Activated CD8-positive, alpha-beta memory T cell treated with anti-CD3 and anti-CD28 coated beads, Interleukin-2, amount 10 ng/mL, durations not matched to agents 7 days and 5 days (primary cell): ENCODE measurements around the gene FAM135A. TPM values are rescaled to one million over a fixed set of nuclear protein-coding genes. Genes with fewer than 3 reads are reported as not detected.

Experiments
- ATAC-seq: fragments of 150-1000 bp; cut with Tn5 transposase; one replicate; pipeline ENCODE4 v1.10.0; 2021; ENCODE audit warnings: moderate library complexity
- CTCF ChIA-PET: fragments of 350-600 bp; sonication (Branson Sonifier 250); formaldehyde crosslinking; loops from one replicate; lab custom pipeline; 2021; ENCODE audit warnings: antibody characterized with exemption; lab: Charles Lee
- DNase-seq: peaks from one replicate; pipeline ENCODE4 v3.0.0-alpha.2; 2020
- H3K27ac Mint-ChIP-seq: one replicate; pipeline ENCODE4 v1.8.0; 2021; ENCODE audit warnings: mild to moderate bottlenecking, mixed read lengths
- H3K27me3 Mint-ChIP-seq: one replicate; pipeline ENCODE4 v1.8.0; 2021; ENCODE audit warnings: mixed read lengths
- H3K36me3 Mint-ChIP-seq: one replicate; pipeline ENCODE4 v1.8.0; 2021; ENCODE audit warnings: mild to moderate bottlenecking, mixed read lengths
- H3K4me1 Mint-ChIP-seq: one replicate; pipeline ENCODE4 v1.8.0; 2021; ENCODE audit warnings: mixed read lengths
- H3K4me3 Mint-ChIP-seq: one replicate; pipeline ENCODE4 v1.8.0; 2021; ENCODE audit warnings: mild to moderate bottlenecking, moderate library complexity, mixed read lengths
- H3K9me3 Mint-ChIP-seq: one replicate; pipeline ENCODE4 v1.8.0; 2022; ENCODE audit warnings: low read depth, mixed read lengths
- total RNA-seq, 2 experiments: library from RNA; stranded (reverse); gene quantifications; one replicate each; pipeline ENCODE4 v1.2.3, GENCODE V29; 2021

Gene FAM135A
- total RNA-seq, 2 experiments from 2014 or later, result 9.7 to 10.2 TPM

DNA sequence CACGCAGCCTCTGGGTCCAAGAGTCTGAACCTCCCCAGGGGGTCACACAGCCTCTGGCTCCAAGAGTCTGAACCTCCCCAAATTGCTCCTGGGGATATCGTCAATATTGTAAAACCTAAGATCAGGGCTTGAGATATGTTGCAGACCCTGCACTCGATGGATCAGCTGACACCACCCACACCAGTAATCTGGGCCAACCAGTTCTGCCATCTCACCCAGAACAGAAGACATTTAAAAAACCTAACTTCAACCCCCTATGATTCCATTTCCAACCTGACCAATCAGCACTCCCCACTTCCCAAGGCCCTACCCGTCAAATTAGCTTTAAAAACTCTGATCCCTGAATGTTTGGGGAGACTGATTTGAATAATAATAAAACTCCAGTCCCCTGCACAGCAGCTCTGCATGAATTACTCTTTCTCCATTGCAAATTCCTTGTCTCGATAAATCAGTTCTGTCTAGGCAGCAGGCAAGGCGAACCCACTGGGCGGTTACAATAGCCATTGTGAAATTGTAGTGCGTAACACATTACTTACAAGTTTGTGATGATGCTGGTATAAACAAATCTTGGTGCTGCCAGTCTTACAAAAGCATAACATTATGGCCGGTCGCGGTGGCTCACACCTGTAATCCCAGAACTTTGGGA is 32.4 kb upstream of the FAM135A start:
- ATAC-seq, result no peak
- H3K4me1 Mint-ChIP-seq, result no peaks in the 10 kb centered on the region
- peaks cover 4% of the 10 kb centered on the region for H3K27me3 Mint-ChIP-seq
- no peak overlapping the region for H3K27ac Mint-ChIP-seq
- H3K36me3 Mint-ChIP-seq, result no peaks in the 10 kb centered on the region
- no peak overlapping the region for H3K4me3 Mint-ChIP-seq
- DNase-seq, result no peak
- no peaks in the 10 kb centered on the region for H3K9me3 Mint-ChIP-seq
- CTCF ChIA-PET, result interaction anchor here (1.6 kb wide), 1 partner anchor 9 kb away, joined by 6 read pairs; no protein-coding TSS in a partner anchor

DNA sequence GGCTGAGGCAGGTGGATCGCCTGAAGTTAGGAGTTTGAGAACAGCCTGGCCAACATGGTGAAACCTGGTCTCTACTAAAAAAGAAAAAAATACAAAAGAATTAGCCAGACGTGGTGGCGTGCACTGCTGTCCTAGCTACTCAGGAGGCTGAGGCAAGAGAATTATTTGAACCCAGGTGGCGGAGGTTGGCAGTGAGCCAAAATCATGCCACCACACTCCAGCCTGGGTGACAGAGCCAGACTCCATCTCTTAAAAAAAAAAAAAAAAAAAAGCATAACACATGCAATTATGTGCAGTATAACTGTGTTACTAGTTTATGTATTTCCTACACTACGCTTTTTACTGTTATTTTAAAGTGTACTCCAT is 31.9 kb upstream of the FAM135A start:
- H3K36me3 Mint-ChIP-seq, result no peaks in the 10 kb centered on the region
- H3K4me3 Mint-ChIP-seq, result no peak overlapping the region
- ATAC-seq (no peak), DNase-seq (no peak)
- no peak overlapping the region for H3K27ac Mint-ChIP-seq
- peaks cover 2% of the 10 kb centered on the region for H3K27me3 Mint-ChIP-seq
- CTCF ChIA-PET, result interaction anchor here (1.6 kb wide), 1 partner anchor 10 kb away, joined by 6 read pairs; no protein-coding TSS in a partner anchor
- H3K9me3 Mint-ChIP-seq, result no peaks in the 10 kb centered on the region
- H3K4me1 Mint-ChIP-seq, result no peaks in the 10 kb centered on the region

- ATAC-seq, result no peak
- Mint-ChIP-seq H3K4me1 (no peaks in the 10 kb centered on the region), H3K27ac (no peak overlapping the region), H3K4me3 (no peak overlapping the region), H3K27me3 (peaks cover 16% of the 10 kb centered on the region), H3K36me3 (no peaks in the 10 kb centered on the region), H3K9me3 (no peaks in the 10 kb centered on the region)
- no peak for DNase-seq
- CTCF ChIA-PET, result no interaction called here
Measured at GRCh38 chr6:70385901-70386300, 27.4 kb upstream of the FAM135A start.

DNA sequence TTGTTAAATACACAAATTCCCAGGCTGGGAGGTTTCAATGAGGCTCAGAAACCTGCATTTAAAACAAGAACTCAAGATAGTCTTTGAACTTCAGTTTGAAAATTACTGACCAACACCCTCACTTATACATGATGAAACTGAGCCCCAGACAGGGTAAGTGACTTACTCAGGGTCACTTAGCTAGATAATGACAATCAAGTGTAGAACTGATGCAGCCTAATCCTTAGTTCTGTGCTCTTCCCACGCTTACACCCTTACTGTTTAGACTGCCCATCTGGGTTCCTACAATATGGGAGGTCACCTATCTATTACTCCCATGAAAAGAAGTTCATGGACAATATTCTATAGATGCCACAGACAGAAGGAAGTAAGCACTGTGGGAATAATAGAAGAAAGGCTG is 24.5 kb upstream of the FAM135A start:
- no peak for ATAC-seq
- Mint-ChIP-seq H3K27me3 (peaks cover 34% of the 10 kb centered on the region), H3K9me3 (no peaks in the 10 kb centered on the region), H3K4me3 (no peak overlapping the region), H3K4me1 (no peaks in the 10 kb centered on the region), H3K36me3 (no peaks in the 10 kb centered on the region), H3K27ac (no peak overlapping the region)
- DNase-seq, result no peak
- CTCF ChIA-PET, result interaction anchor here (1.0 to 1.1 kb wide), 2 partner anchors 17 to 79 kb away, joined by 3 read pairs; no protein-coding TSS in a partner anchor

GRCh38 chr6:70389261-70389660 is 24.0 kb upstream of the FAM135A start:
- no peak for DNase-seq
- CTCF ChIA-PET, result interaction anchor here (1.1 kb wide), 1 partner anchor 79 kb away, joined by 3 read pairs; no protein-coding TSS in a partner anchor

GRCh38 chr6:70390067-70390466 is 23.2 kb upstream of the FAM135A start:
- Mint-ChIP-seq H3K4me1 (no peaks in the 10 kb centered on the region), H3K36me3 (no peaks in the 10 kb centered on the region), H3K27me3 (peaks cover 35% of the 10 kb centered on the region), H3K4me3 (no peak overlapping the region), H3K27ac (no peak overlapping the region), H3K9me3 (no peaks in the 10 kb centered on the region)
- ATAC-seq, result no peak
- CTCF ChIA-PET, result interaction anchor here (1.1 kb wide), 1 partner anchor 80 kb away, joined by 3 read pairs; no protein-coding TSS in a partner anchor
- DNase-seq, result no peak

More at GRCh38 chr6:70389261-70389660, 24.0 kb upstream of the FAM135A start:
- no peak overlapping the region for H3K4me3 Mint-ChIP-seq
- H3K4me1 Mint-ChIP-seq, result no peaks in the 10 kb centered on the region
- H3K27me3 Mint-ChIP-seq, result peaks cover 34% of the 10 kb centered on the region
- no peak for ATAC-seq
- H3K9me3 Mint-ChIP-seq, result no peaks in the 10 kb centered on the region
- H3K36me3 Mint-ChIP-seq, result no peaks in the 10 kb centered on the region
- no peak overlapping the region for H3K27ac Mint-ChIP-seq

DNA sequence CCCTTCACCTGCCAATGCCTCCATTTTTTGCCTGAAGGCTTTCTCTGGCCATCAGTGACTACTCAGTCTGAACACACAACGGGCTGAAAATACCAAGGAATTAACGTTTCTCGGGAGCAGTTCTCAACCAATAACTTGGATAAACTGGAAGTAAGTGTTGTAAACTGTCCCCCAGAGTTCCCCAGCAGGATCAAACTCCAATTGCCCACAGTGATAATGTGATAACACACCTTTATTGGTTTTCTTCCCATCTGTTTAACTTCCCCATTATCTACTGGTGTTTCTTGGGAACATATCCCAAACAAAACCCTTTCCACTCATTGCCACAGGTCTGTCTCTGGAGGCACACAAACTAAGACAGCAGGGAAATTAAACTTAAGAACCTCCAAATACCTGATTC is 21.8 kb upstream of the FAM135A start:
- H3K4me1 Mint-ChIP-seq, result no peaks in the 10 kb centered on the region
- H3K36me3 Mint-ChIP-seq, result no peaks in the 10 kb centered on the region
- H3K9me3 Mint-ChIP-seq, result no peaks in the 10 kb centered on the region
- H3K27me3 Mint-ChIP-seq, result peaks cover 35% of the 10 kb centered on the region
- H3K4me3 Mint-ChIP-seq, result no peak overlapping the region
- no peak overlapping the region for H3K27ac Mint-ChIP-seq
- CTCF ChIA-PET, result no interaction called here
- DNase-seq (no peak), ATAC-seq (no peak)

DNA sequence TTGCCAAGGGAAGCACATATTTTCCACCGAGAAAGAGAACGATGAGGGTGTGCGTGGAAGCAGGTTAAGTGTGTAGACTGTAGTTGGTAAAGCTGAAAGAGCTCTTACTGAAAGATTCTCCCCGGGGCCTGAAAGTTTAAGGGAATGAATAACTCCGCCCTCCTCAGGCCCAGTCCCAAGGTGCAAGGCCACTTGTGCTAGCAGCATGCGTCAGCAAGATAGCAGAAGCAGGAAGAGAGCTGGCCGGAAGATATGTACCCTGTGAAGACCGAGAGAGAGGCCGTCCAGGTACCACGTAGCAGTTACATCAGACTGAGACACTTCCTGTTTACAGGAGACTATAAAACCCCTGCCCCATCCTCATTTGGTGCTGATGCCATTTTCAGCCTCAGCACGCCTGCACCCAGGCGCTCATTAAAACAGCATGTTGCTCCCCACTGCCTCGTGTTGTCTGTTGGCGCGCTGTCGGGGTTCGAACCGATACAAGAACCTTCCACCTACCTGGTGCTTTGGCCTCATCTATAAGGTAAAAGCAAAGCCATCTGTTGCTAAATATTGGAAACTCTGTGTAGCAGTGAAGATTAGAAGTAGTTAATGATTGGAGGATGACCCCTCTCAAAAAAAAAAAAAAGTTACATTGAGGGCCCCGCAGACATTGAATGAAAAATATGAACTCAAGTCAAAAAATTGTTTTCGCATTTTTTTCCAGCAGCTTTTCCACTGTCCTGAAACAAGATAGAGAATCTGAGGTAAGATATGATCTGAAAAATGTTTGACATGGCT is 18.6 kb upstream of the FAM135A start:
- H3K4me1 Mint-ChIP-seq, result no peaks in the 10 kb centered on the region

DNA sequence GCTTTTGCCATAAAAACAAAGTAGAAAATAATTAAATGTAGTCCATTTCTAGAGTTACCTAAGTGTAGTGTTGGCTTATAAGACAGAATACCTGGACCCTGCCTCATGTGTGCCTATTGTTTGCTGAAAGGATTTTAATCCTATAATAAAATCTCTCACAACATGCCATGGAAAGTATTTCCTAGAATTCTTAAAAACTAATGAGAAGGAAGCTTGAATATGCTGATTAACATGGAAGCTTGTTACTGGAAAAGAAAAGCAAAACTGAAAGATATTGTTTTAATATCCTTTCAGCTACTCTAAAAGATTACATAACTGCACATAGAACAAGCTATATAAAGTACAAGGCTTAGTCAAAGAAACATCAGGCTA is 18.0 kb upstream of the FAM135A start:
- CTCF ChIA-PET, result no interaction called here
- Mint-ChIP-seq H3K27me3 (peaks cover 44% of the 10 kb centered on the region), H3K9me3 (no peaks in the 10 kb centered on the region), H3K4me1 (no peaks in the 10 kb centered on the region), H3K36me3 (no peaks in the 10 kb centered on the region), H3K4me3 (no peak overlapping the region), H3K27ac (no peak overlapping the region)
- no peak for ATAC-seq
- no peak for DNase-seq

More for the DNA sequence above, 18.6 kb upstream of the FAM135A start:
- Mint-ChIP-seq H3K36me3 (no peaks in the 10 kb centered on the region), H3K4me3 (no peak overlapping the region), H3K27ac (no peak overlapping the region), H3K27me3 (peaks cover 44% of the 10 kb centered on the region), H3K9me3 (no peaks in the 10 kb centered on the region)
- ATAC-seq (no peak), DNase-seq (no peak)
- CTCF ChIA-PET, result no interaction called here

GRCh38 chr6:70396163-70396562 is 17.1 kb upstream of the FAM135A start:
- Mint-ChIP-seq H3K27me3 (peaks cover 44% of the 10 kb centered on the region), H3K36me3 (no peaks in the 10 kb centered on the region), H3K4me3 (no peak overlapping the region), H3K4me1 (no peaks in the 10 kb centered on the region), H3K27ac (no peak overlapping the region), H3K9me3 (no peaks in the 10 kb centered on the region)
- DNase-seq, result no peak
- CTCF ChIA-PET, result no interaction called here
- no peak for ATAC-seq

- DNase-seq, result no peak
- H3K27ac Mint-ChIP-seq, result no peak overlapping the region
- H3K4me1 Mint-ChIP-seq, result no peaks in the 10 kb centered on the region
- no peaks in the 10 kb centered on the region for H3K9me3 Mint-ChIP-seq
- H3K36me3 Mint-ChIP-seq, result no peaks in the 10 kb centered on the region
- no peak for ATAC-seq
- CTCF ChIA-PET, result no interaction called here
- no peak overlapping the region for H3K4me3 Mint-ChIP-seq
- peaks cover 38% of the 10 kb centered on the region for H3K27me3 Mint-ChIP-seq
Measured at GRCh38 chr6:70396796-70397729, 16.2 kb upstream of the FAM135A start.

DNA sequence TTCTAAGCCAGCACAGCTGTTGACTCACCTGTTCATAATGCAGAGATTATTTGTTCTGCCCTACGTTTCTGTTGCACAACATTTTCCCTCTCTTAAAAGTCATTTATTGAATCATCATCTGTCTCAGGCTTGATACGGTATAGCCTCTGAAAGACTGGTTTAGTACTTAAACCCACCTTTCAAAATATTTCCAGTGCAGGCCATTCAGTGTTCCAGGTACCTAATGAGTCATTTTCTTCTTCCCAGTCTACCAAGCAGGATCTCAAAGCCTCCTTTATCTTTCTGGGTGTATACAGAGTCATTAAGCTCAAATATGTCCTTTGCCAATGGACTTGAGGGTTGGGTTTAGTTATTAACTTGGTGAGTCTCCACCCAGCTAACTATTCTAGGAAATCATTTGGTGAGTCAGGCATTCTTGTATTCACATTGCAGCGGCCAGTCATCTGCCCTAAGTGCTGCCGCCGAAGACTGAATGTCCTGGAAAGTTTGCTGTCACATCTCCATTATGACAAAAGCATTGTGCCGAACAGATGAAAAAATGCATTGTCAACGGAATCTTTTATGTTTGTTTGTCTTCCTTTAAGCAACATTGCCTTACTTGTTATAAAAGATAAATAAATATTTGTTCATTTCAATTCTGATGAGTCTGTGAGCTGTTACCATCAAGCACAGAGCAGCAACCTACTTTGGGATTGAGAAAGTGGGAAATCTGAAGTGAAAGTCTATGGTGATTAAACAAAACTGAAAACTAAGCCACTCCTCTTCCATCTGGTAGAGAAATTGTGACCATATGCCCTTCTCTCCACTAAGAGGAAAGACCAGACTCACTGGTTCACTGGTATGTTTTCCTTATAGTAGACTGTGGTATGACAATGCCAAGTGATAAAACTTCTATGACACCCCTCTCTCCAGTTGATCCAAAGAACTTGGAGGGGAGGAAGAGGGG is 14.3 kb upstream of the FAM135A start:
- Mint-ChIP-seq H3K4me1 (no peaks in the 10 kb centered on the region), H3K27me3 (peaks cover 42% of the 10 kb centered on the region), H3K9me3 (no peaks in the 10 kb centered on the region), H3K27ac (no peak overlapping the region), H3K4me3 (no peak overlapping the region), H3K36me3 (no peaks in the 10 kb centered on the region)
- CTCF ChIA-PET, result no interaction called here
- no peak for ATAC-seq
- no peak for DNase-seq
